IPS DF 19.7 (cell line): ENCODE data around the gene SCLY.
"Not testable (repeated sequence)": the region's sequence is repeated elsewhere in the genome, so short reads cannot be mapped to it uniquely, and the experiment has no call there.

Experiments used
- DNase-seq: peaks from one replicate; pipeline ENCODE4 v3.0.0-alpha.2; 2013; ENCODE audit warnings: low read depth, low spot score

Gene SCLY

DNA sequence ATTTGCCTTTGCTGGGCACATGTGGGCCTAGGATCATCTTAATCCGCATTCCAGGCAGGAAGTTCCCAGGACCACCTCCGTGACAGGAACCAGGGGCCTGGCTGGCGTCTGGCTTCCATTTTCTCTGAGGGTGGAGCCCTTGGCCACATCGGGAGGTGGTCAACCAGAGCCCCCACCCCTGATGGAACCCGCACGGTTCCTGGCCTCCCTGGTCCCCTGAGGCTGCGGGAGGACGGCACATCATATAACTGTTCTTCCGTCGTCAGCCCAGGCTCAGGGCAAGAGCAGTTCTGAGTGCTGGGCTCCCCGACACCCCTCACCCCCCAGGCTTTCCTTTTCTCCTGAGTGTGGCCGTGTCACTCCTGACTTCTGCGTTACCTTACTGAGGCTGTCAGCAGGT lies 52.8 kb downstream of the SCLY start:
- DNase-seq: no peak

GRCh38 chr2:238114331-238114841 lies 53.6 kb downstream of the SCLY start:
- no peak for DNase-seq

- no peak for DNase-seq
Observed at GRCh38 chr2:238114851-238115660, 54.3 kb downstream of the SCLY start.

DNA sequence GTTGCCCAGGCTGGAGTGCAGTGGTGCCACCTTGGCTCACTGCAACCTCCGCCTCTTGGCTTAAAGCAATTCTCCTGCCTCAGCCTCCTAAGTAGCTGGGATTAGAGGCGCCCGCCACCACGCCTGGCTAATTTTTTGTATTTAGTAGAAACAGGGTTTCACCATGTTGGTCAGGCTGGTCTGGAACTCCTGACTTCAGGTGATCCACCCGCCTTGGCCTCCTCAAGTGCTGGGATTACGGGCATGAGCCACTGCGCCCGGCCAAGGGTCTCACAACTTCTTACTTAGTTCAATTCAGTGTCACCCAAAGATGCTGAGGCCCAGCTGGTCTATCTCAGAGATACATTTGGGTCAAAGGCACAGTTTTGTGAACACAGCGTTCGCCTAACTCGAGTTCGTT lies 54.9 kb downstream of the SCLY start:
- DNase-seq: not testable (repeated sequence)

- no peak for DNase-seq
Observed at GRCh38 chr2:238116298-238117198, 55.7 kb downstream of the SCLY start.

DNA sequence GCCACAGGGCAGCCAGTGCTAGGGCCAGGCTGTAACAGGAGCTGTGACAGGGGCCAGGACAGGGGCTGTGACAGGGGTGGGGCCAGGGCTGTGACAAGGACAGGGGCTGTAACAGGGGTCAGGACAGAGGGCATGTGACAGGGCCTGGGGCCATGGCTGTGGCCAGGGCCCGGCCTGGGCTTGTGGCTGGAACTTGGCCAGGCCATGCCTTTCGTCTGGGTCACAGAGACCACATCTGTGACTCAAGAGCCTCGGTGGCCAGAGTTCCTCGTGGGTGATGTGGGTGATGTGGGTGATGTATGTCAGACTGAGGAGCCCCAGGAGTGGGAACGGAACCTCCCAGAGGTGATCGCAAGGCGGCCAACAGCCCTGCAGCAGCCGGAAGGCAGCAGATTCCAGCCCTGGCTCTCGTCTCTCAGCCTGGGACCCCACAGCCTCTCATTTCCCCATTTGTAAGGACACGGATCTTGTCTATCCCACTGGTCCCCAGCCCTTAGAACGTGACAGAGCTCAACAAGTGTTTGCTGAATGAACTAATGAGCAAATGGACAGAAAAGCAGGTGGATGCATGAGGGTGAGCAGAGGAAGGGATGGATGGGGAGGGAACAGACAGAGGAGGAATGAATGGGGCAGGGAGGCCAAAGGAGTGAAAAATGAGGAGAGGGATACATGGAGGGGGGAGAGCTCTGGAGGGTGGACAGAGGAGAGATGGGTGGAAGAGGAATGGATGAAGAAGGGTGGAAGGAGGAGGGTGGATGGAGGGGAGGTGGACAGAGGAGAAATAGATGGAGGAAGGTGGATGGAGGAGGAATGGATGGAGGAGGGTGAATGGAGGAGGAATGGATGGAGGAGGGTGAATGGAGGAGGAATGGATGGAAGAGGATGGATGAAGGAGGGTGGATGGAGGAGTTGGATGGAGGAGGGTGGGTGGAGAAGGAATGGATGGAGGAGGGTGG lies 56.7 kb downstream of the SCLY start:
- DNase-seq: no peak

DNA sequence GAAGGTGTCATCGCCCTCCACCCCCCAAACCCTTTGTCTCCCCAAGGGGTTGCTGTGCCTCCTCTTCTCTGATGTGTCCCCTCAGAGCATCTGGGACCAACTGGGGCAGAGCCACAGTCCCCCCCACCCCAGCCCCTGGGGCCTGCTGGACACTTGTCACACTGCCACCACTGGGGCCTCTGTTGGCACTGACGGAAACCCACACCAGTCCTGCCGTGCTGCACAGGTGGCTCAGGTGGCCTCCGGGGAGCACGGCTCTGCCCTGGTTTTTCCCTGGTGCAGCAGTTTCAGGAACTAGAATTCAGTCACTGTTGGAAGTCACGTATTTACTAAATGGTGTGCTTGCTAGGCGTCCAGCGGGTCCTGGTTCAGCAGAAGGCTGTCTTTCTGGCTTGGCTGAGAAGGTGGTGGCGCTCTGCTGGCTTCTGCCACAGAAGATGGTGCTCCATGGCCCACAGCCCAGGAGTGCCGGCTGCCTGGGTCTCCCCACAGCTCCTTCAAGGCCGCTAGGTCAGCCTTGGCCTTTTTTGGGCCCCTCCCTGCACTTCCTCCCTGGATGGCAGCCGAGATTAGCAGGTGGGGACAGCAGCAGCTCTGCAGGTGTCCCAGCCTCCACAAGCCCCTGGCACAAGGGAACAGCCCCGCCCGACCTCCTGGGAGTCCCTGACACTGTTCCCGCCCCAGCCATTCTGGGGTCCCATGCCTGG lies 59.1 kb downstream of the SCLY start:
- no peak for DNase-seq

DNA sequence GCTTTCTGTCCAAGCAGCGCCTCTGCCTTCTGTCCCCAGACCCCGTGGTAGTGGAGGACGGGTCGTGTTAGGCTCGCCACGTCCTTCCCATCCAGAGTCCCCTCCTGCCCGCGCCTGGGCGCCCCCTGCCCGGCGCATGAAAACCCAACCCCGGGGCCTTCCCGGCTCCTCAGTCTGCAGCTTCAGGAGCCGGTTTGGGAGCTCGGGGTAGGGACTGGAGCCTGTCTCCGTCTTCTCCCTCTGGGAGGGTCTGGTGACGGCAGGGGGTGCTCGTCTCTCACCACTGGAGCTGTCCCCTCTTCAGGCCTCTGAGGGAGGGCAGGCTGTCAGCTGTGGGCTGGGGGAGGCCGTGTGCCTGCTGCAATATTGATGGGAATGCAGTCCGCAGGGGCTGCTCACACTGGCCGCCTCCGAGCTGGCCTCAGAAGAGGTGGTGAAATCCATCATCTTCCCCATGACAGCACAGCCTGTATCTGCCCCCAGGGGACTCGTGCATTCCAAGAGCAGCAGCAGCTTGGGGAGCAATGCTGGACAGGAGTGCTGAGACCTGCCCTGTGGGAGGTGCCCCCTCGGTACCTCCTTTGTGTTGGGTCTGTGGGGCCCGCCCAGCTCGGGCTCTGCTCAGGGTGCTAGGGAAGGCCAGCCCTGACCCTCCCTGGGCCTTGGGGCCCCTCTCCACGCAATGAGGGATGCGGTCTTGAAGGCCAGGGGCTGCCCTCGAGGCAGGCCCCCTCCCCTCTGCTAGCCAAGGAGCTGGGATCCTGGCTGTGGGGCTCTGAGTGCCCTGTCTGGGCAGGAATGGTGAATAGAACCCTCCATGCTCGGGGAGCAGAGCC lies 59.9 kb downstream of the SCLY start:
- no peak for DNase-seq

DNA sequence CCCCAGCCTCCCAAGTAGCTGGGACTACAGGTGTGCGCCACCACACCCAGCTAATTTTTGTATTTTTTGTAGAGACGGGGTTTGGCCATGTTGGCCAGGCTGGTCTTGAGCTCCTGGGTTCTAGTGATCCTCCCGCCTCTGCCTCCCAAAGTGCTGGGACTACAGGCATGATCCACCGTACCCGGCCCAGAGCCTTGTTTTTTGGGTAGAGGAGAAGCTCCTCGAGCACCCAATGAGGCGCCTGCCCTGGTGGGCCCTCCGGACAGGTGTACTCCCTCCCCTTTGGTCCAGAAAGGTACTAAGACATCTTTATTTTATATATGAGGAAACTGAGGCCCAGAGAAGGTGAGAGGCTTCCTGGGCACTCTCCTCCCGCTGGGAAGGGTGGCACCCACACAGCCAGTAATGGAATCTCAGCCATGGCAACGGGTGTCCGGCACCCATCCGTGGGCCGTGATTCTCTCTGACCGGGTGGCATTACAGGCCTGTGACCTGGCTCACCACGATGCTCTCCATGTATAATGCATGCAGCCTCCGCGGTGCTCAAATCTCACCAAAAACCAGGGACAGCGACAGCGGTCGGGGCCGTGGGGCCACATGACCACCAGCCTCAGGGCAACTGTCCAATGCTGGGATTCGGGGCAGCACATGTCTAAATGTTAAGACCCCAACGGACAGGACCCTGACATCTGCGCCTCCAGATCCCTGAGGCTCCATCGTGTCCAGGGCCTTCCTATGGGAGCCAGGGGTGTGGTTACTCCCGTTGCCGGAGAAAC lies 60.9 kb downstream of the SCLY start:
- no peak for DNase-seq

DNA sequence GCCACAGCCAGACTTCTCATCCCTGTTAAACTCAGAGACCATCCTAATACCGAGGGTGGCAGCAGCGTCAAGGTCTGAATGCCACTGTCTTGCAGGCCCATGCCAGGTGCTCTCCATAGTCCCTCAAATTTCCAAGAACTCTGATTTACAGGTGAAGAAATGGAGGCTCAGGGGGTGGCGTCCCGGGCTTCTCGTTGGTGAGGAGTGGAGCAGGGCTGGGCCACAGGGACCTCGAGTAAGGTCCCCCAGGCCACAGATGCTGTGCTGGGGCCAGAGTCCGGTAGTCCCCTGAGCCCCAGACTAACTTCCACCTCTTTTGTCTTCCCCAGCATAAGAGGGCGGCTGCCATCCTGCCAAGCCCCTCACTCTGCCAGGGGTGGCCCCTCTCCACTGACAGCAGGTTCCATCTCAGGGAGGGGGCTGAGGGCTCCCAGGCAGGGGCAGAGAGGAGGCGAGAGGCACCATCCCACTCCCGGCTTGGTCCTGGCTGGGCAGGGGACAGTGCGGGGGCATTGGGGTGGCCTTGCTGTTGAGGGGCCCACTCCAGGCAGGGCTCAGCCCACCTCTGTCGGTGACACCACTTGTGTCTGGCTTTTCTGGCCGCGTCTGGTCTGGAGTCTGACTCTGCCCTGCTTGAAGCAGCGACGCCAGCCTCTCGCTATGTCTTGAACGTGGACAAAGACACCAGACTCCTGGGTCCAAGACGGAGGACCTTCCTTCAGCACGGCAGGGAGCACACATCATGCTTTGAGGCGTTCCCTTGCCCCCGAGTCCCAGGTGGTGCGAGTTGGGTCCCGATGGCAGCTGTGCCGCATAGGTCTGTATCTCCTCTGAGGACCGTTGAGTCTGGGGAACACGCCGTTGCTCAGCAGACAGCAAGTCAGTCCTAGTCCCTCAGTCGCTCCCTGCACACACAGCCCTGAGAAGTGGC lies 61.8 kb downstream of the SCLY start:
- DNase-seq: no peak

DNA sequence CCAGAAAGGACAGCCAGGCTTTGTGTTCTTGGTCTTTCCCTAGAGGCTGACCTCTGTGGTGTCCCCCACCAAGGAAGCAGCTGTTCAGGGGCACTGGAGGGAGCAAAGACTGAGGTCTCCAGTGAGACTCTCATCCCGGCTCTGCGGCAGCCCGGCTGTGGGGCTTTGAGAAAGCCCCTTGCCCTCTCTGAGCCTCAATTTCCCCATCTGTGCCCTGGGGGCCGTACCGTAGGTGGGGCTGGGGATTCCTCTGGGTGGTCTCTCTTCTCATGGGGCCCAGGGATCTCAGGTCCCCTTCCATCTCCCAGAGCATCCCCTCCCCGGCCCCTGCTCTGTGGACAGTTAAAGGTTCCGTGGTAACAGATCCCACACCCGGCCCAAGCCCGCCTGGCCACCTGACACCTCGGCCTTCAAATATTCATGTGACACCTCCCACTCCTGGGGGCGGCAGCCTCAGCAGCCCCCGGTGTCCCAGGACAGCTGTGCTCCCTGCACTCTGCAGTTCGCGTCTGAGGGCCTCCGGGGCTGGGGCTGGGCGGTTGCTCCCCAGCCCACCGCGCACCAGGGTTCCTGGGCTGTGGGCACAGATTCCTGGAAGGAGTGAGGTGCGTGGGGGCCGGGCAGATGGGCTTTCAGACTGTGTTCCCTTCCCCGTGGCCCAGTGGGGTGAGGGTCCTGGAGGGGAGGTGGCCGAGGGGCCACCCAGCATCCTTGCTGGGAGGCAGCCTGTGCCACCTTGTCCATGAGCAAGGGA lies 62.6 kb downstream of the SCLY start:
- DNase-seq: no peak

- DNase-seq: no peak
Observed at GRCh38 chr2:238123991-238124470, 63.2 kb downstream of the SCLY start.

DNA sequence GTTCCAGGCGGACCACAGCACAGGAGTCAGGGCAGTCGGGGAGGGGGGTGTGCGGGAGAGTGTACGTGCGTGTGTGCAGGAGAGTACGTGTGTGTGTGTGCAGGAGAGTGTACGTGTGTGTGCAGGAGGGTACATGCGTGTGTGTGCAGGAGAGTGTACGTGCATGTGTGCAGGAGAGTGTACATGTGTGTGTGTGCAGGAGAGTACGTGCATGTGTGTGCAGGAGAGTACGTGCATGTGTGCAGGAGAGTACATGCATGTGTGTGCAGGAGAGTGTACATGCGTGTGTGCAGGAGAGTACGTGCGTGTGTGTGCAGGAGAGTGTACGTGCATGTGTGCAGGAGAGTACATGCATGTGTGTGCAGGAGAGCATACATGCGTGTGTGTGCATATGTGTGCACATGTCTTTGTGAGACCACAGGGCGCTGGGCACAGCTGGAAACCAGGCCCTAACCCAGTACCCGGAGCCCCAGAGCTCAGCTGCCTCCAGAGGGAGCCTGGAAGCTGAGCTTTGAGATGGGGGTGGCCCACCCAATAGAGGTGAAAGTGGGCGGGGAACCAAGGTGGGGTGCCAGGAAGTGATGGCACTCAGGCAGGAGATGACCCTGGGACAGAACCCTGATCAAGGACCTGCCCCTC lies 63.8 kb downstream of the SCLY start:
- no peak for DNase-seq

GRCh38 chr2:238125127-238125885 lies 64.5 kb downstream of the SCLY start:
- no peak for DNase-seq

DNA sequence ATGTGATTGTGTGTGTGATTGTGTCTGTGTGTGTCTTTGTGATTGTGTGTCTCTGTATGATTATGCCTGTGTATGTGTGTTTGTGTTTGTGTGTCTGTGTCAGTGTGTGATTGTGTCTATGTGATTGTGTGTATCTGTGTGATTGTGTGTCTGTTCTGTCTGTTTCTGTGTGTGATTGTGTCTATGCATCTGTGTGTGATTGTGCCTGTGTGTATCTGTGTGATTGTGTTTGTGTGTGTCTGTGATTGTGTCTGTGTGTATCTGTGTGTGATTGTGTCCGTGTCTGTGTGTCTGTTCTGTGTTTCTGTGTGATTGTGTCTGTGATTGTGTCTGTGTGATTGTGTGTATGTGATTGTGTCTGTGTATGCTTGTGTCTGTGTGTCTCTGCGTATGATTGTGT lies 65.5 kb downstream of the SCLY start:
- no peak for DNase-seq

DNA sequence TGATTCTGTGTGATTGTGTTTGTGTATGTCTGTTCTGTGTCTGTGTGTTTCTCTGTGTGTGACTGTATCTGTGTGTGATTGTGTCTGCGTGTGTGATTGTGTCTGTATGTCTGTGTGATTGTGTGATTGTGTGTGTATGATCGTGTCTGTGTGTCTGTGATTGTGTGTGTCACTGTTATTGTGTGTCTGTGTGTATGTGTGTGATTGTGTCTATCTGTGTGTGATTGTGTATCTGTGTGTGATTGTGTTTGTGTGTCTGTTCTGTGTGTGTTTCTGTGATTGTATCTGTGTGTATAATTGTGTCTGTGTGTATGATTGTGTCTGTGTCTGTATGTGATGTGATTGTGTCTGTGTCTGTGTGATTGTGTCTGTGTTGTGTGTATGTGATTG lies 66.0 kb downstream of the SCLY start:
- DNase-seq: no peak
